Astrocyte of the cerebellum (primary cell): ENCODE data around the gene MYO18A.

Source experiments
- DNase-seq: peaks from one replicate; pipeline ENCODE4 v3.0.0-alpha.2; 2011; ENCODE audit warnings: low read depth
- H3K4me3 ChIP-seq: 2 replicates; pipeline ENCODE4 v1.5.1; 2011; ENCODE audit warnings: mild to moderate bottlenecking, low read depth, low read length, moderate library complexity
- in situ Hi-C: cut with HindIII; loops from 2 replicates; pipeline ENCODE4 v1.10.0; 2017; ENCODE audit warnings: low sequenced_read_pairs
- TF ChIP-seq, protein P1 (sequence below): IDR thresholded peaks from 2 replicates; pipeline ENCODE4 v1.5.1; 2012; ENCODE audit warnings: low read length, low read depth, moderate library complexity, mild to moderate bottlenecking; ENCODE audit errors: missing control alignments

Gene MYO18A

DNA sequence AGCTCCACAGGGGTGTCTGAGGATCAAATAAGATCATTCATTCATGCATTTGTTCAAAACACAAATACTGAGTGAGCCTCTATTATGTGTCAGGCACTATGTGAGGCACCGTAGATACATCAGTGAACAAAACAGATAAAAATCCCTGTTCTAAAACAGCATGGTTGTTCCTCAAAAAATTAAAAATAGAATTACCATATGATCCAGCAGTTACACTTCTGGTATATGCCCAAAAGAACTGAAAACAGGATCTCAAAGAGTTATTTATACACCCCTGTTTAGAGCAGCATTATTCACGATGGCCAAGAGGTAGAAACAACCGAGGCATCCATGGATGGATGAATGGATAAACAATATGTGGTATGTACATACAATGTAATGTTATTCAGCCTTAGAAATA lies 121.8 kb downstream of the MYO18A start:
- TF ChIP-seq, protein P1, sequence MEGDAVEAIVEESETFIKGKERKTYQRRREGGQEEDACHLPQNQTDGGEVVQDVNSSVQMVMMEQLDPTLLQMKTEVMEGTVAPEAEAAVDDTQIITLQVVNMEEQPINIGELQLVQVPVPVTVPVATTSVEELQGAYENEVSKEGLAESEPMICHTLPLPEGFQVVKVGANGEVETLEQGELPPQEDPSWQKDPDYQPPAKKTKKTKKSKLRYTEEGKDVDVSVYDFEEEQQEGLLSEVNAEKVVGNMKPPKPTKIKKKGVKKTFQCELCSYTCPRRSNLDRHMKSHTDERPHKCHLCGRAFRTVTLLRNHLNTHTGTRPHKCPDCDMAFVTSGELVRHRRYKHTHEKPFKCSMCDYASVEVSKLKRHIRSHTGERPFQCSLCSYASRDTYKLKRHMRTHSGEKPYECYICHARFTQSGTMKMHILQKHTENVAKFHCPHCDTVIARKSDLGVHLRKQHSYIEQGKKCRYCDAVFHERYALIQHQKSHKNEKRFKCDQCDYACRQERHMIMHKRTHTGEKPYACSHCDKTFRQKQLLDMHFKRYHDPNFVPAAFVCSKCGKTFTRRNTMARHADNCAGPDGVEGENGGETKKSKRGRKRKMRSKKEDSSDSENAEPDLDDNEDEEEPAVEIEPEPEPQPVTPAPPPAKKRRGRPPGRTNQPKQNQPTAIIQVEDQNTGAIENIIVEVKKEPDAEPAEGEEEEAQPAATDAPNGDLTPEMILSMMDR: no peak
- H3K4me3 ChIP-seq: no peak overlapping the region
- in situ Hi-C loops: no loop called here
- DNase-seq: no peak

DNA sequence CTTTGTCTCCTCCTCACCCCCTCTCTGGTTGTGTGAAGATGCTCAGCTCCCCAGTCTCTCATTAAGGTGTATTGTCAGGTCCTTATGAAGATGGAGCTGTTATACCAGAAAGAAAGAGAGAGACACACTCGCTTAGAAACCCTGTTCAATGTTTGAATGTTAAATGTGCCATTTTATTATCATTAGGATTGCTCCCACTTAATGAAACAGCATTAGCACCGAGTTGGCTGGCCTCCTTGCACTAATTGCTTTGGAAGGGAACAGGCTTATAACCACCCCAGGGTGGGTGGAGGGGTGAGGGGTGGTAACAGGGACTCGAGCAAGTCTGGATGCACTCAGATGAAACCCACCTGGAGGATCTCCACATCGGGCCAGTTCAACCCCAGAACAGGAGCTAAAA lies 122.8 kb downstream of the MYO18A start:
- no peak for DNase-seq
- in situ Hi-C loops: no loop called here
- H3K4me3 ChIP-seq: no peak overlapping the region
- TF ChIP-seq, protein P1: no peak

DNA sequence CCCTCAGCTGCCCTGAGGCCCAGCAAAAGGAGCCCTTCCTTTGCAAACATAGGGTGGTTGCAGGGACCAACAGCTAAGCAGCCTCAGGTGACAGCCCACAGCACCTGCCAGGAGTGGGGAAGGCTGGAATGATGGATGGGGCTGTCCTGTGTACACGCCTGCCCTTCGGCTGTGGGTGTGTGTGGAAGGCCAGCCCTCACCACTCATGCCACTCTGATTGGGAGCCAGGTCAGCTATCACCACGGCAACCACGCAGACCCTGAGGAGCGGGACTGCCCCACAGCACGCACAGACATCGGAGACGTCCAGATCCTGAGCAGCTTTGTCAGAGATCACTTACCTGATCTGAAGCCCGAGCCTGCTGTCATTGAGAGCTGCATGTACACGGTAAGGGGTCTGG lies 125.4 kb downstream of the MYO18A start:
- in situ Hi-C loops: no loop called here
- no peak overlapping the region for H3K4me3 ChIP-seq
- TF ChIP-seq, protein P1: no peak
- DNase-seq: no peak

DNA sequence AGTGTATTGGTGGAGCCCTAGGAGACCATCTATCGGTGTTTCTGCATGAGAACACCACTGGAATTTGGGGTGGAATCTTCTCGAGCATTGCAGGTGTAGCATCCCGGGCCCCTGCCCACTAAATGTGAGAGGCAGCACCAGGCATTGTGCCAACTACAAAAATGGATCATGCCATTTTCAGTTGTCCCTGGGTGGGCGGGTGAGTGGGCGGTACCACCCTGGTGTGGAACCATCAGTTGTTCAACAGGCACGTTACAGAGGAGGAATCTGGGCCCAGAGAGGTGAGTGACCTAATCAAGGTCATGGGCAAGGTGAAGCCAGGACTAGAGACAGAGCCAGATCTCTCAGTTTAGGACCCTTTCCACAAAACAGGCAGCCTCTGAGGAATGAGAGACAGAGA lies 128.5 kb downstream of the MYO18A start:
- TF ChIP-seq, protein P1: no peak
- in situ Hi-C loops: no loop called here
- no peak for DNase-seq
- no peak overlapping the region for H3K4me3 ChIP-seq

DNA sequence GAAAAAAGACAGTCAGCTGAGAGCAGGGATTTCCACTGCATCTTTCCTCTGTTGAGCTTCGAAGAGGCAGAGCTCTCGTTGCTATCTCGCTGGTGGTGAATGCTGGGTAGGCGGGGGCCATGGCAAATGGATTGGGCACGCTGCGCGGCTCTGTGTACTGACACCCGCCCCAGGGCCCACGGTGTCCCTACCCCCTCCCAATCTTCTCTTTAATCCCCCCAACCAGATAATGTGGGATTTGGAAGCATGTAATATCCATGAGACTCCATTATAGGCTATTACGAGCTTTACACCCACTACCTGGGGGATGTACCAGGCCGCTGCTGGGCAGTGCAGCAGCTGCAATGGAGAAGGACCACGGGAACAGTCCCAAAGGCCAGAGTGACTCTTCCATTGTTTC lies 129.0 kb downstream of the MYO18A start:
- TF ChIP-seq, protein P1: no peak
- in situ Hi-C loops: no loop called here
- DNase-seq: no peak
- H3K4me3 ChIP-seq: no peak overlapping the region

DNA sequence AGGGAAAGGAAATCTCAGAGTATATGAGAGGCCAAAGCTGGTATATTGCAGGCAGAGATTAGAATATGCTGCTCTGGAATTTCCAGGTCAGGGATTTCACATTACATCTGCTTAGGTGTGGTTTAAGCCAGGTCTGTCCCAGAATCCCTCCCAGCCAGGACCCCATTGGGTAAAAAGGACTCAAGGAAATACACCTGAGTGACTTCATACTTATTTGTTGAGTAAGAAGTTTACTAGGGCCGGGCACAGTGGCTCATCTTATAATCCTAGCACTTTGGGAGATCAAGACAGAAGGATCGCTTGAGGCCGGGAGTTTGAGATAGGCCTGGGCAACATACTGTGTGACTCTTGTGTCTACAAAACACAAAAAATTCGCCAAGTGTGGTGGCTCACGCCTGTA lies 130.0 kb downstream of the MYO18A start:
- in situ Hi-C loops: no loop called here
- DNase-seq: no peak
- H3K4me3 ChIP-seq: no peak overlapping the region
- TF ChIP-seq, protein P1: no peak
